ENCODE results near the gene POP4.

DNA sequence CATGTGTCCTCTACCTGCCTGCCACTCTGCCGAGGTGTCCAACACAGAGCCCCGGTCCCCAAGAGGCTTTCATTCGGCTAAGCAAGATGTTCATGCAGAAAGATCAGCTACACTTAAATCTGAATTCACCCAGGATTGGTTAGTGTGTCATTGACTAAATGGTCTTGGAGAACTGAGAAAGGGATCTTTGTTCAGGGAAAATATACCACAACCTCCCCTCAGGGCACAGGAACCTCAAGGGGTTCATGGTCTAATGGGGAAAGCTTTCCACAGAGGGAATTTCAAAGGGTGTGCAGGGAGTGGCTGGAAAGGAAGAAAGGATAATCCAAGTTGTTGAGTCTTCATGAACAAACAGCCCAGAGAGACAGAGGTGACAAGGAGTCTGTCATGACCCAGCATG is 14.4 kb upstream of the POP4 start:
- no peak for TF ChIP-seq ZNF112 (tag by site-specific recombination; IDR thresholded peaks at IDR 0.05)
- no peak for TF ChIP-seq EGR2 (tag by site-specific recombination; IDR thresholded peaks at IDR 0.05; ENCODE audit: low read depth)
- no peak for TF ChIP-seq ZNF549 (tag by site-specific recombination; IDR thresholded peaks at IDR 0.05)
- TF ChIP-seq, protein P1, sequence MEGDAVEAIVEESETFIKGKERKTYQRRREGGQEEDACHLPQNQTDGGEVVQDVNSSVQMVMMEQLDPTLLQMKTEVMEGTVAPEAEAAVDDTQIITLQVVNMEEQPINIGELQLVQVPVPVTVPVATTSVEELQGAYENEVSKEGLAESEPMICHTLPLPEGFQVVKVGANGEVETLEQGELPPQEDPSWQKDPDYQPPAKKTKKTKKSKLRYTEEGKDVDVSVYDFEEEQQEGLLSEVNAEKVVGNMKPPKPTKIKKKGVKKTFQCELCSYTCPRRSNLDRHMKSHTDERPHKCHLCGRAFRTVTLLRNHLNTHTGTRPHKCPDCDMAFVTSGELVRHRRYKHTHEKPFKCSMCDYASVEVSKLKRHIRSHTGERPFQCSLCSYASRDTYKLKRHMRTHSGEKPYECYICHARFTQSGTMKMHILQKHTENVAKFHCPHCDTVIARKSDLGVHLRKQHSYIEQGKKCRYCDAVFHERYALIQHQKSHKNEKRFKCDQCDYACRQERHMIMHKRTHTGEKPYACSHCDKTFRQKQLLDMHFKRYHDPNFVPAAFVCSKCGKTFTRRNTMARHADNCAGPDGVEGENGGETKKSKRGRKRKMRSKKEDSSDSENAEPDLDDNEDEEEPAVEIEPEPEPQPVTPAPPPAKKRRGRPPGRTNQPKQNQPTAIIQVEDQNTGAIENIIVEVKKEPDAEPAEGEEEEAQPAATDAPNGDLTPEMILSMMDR (tag by site-specific recombination; IDR thresholded peaks at IDR 0.05): no peak
- no peak for TF ChIP-seq ZNF416 (tag by site-specific recombination; IDR thresholded peaks at IDR 0.05)
- no peak for TF ChIP-seq ZBTB1 (tag by site-specific recombination; IDR thresholded peaks at IDR 0.05)
- TF ChIP-seq ZFP41 (tag by site-specific recombination; IDR thresholded peaks at IDR 0.05; ENCODE audit: borderline replicate concordance): no peak
- no peak for TF ChIP-seq MEIS1 (CRISPR knock-in tag; IDR thresholded peaks at IDR 0.05; ENCODE audit: borderline replicate concordance)
- TF ChIP-seq, protein P2, sequence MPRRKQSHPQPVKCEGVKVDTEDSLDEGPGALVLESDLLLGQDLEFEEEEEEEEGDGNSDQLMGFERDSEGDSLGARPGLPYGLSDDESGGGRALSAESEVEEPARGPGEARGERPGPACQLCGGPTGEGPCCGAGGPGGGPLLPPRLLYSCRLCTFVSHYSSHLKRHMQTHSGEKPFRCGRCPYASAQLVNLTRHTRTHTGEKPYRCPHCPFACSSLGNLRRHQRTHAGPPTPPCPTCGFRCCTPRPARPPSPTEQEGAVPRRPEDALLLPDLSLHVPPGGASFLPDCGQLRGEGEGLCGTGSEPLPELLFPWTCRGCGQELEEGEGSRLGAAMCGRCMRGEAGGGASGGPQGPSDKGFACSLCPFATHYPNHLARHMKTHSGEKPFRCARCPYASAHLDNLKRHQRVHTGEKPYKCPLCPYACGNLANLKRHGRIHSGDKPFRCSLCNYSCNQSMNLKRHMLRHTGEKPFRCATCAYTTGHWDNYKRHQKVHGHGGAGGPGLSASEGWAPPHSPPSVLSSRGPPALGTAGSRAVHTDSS (tag by site-specific recombination; IDR thresholded peaks at IDR 0.05): no peak
- no peak for TF ChIP-seq KLF7 (tag by site-specific recombination; IDR thresholded peaks at IDR 0.05; ENCODE audit: borderline replicate concordance)
- no peak for TF ChIP-seq KLF16 (tag by site-specific recombination; IDR thresholded peaks at IDR 0.05)

All from HEK293 (cell line).